ENCODE data around the gene ABCG1.

ABCG1 gene

DNA sequence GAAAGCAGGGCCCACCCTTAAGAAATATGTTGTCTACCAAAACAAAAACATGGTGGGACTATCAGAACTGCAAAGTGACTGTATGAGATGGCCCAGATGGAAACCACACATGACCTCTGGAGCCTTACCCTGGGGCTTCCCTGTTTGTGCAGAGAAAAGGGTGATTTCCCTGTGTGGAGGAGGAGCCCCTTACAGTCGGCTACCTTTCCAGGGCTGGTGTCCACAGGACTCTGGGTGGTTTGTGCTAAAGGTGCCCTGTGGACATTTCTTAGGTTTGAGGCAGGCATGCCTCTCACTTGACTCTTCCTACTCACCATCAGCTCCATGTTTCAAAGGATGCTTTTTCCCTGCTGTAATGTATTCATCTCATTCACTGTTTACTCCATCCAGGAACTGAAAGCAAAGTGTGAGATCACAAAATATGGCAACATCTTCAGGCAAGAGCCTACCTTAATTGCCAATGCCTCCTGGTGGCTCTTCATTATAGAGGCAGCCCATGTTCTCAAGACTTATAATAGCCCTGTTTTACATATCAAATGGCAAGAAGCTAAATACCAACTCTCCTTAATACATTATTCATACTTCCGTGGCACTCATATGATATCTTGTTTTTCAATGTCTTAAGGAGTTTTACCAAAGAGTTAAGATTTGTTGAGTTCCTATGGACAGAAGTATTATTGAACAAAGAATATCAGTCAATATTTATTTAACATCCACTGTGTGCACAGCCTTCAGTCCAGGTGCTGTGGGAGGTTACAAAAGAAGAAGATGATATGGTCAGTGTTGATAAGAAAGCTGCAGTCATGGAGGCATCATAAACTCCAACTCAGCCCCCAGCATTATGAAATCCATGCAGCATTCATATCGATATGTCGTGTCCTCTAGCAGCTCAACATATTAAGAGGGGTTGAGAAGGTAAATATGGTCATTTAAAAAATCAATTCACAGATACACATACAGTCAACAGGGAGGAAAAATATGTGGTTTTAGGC lies 111.7 kb downstream of the ABCG1 start:
- DNase-seq (ENCODE audit: low spot score), result no peak
- H3K27ac ChIP-seq, result no peak overlapping the region
- CTCF ChIA-PET, result interaction anchor here (0.6 kb wide), 1 partner anchor 743 kb away, joined by 4 read pairs; no protein-coding TSS in a partner anchor
- POLR2A ChIA-PET (ENCODE audit: low non-redundant PET), result no interaction called here
- TF ChIP-seq CTCF (conservative IDR thresholded peaks at IDR 0.05; ENCODE audit: low read depth), result no peak

DNA sequence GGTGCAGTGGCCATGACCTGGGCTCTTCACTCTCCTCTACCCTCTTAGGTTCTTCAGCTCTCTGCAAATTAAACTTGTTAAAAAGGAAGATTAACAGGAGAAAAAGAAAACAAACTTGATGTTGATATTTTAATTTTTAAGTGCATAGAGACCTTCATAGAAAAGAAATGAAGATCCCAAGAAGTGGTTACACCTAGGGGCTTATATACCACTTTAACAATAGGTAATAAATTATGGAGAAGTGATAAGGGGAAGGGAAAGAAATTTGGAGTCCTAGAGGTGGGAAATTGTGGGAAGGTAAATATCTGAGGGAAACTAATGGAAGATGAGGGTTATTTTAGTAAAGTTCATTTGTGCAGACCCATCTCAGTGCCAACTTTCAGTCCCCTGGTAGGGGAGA lies 112.7 kb downstream of the ABCG1 start:
- CTCF ChIA-PET, result no interaction called here
- POLR2A ChIA-PET (ENCODE audit: low non-redundant PET), result no interaction called here
- TF ChIP-seq CTCF (conservative IDR thresholded peaks at IDR 0.05; ENCODE audit: low read depth), result no peak
- no peak for DNase-seq (ENCODE audit: low spot score)
- no peak overlapping the region for H3K27ac ChIP-seq

GRCh38 chr21:42332557-42333317 lies 113.8 kb downstream of the ABCG1 start:
- POLR2A ChIA-PET (ENCODE audit: low non-redundant PET), result no interaction called here
- TF ChIP-seq CTCF (conservative IDR thresholded peaks at IDR 0.05; ENCODE audit: low read depth), result no peak
- CTCF ChIA-PET, result interaction anchor here (0.5 kb wide), 1 partner anchor 44 kb away, joined by 3 read pairs; no protein-coding TSS in a partner anchor
- DNase-seq (ENCODE audit: low spot score), result no peak
- no peak overlapping the region for H3K27ac ChIP-seq

DNA sequence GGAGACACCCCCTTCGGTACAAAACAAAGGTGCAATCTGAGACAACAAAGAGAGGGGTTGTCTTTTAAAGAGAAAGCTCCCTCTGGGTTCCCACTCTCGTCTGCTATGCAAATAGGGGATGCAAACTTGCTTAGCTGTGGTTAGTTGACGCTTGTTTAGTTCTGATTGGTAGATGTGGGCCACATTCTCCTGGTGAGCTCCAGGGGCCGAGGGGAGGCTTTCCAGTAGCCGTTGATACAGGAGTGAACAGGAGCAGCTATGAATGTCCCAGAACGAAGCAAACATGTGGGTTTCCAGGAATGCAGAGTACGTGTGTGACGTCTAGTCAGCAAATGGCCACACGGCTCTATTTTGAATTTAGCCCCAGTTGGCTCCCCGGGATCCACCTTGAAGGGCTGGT lies 117.1 kb downstream of the ABCG1 start:
- H3K27ac ChIP-seq, result no peak overlapping the region
- TF ChIP-seq CTCF (conservative IDR thresholded peaks at IDR 0.05; ENCODE audit: low read depth), result no peak
- DNase-seq (ENCODE audit: low spot score), result no peak
- POLR2A ChIA-PET (ENCODE audit: low non-redundant PET), result no interaction called here
- CTCF ChIA-PET, result no interaction called here

DNA sequence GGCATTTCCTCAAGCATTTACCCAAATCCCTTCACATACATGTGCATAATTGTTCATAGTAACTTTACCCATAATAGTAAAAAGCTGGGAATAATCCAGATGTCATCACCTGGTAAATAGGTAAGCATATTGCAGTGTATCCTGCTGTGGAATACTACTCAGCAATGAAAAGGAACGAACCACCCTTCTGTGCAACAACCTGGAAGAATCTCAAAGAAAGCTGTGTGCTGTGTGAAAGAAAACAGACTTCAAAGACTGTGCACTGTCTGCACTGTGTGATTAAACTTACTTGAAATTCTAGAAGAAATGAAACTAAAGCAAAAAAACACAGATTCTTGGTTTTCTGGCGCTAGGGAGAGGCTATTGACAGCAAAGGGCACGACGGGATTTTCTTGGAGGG lies 118.3 kb downstream of the ABCG1 start:
- H3K27ac ChIP-seq, result no peak overlapping the region
- POLR2A ChIA-PET (ENCODE audit: low non-redundant PET), result no interaction called here
- DNase-seq (ENCODE audit: low spot score), result no peak
- CTCF ChIA-PET, result no interaction called here
- no peak for TF ChIP-seq CTCF (conservative IDR thresholded peaks at IDR 0.05; ENCODE audit: low read depth)

Measured in RWPE1 (cell line).